Measurements from ENCODE around the gene CDCA5. TPM values are rescaled to one million over a fixed set of nuclear protein-coding genes. Genes with fewer than 3 reads are reported as not detected.

CDCA5 gene, protein sequence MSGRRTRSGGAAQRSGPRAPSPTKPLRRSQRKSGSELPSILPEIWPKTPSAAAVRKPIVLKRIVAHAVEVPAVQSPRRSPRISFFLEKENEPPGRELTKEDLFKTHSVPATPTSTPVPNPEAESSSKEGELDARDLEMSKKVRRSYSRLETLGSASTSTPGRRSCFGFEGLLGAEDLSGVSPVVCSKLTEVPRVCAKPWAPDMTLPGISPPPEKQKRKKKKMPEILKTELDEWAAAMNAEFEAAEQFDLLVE
- total RNA-seq (1 to 10 TPM; 1.2 to 4.2 (median 1.7) TPM), total RNA-seq (0.41 to 52.1 (median 1.1) reads per million in 29 experiments)
- total RNA-seq (2013) = 1.2 TPM

DNA sequence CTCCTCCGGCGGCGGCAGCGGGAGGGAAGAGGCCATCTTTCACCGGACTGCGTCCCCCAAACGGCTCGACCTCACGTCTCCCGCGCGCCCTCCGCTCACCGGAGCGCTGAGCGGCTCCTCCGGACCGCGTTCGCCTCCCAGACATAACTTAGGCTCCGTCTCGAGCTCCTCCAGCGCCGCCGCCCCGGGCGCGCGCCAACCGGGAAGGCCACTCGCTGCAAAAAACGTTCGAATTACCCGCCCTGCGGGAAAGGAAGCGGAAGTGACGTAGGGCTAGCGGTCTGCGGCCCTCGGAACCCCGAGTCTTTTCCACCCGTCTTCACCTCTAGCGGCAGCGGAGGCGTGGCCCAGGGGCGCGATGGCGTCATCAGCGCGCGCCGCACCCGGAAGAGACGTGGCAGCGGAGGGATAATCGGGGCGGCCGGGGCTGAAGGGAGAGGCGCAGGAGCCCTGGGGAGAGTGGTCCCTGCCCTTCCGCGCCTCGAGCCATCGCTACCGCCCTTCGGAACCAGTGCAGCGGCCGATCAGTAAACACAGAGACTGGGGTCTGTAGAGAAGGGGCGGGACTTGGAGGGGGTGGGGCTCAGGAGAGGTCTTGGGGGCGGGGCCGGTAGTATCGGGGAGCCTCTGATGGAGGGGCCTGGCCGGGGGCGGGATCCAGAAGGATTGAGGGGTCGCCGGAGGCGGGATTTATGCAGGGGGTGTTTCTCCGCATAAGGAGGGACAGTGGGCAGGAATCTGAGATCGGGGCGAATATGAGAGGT is at the start of gene CDCA5, which contains the start of gene ZFPL1:
Gene CDCA5, minus strand, starts transcription at position 207 of the 764 bp plus-strand sequence. Its CDS starts 62 bp downstream, at position 145.
Gene ZFPL1, plus strand, starts transcription at position 389 of the 764 bp plus-strand sequence. CDS start 477 bp downstream, outside the sequence.
- peak within 1 kb of the TSS; percentile 88 to 93 (median 89) for H3K4me3 Mint-ChIP-seq
- peaks cover 13% of the 10 kb centered on the region for H3K36me3 Mint-ChIP-seq
- CTCF ChIA-PET = interaction anchor here in 1 of 2 donors (0.6 to 1.6 kb wide), 2 partner anchors 38 to 60 kb away, joined by 3 to 6 read pairs; partner anchors contain the start of genes FAU and MRPL49
- Histone ChIP-seq H3K9me3 (no peaks in the 10 kb centered on the region), H3K36me3 (ENCODE audit: control insufficient read depth in 2 of 2, extremely low read depth in 1 of 2, insufficient read depth in 1 of 2, low read length in 1 of 2) (peaks cover 15 to 35% of the 10 kb centered on the region in 2 donors), H3K4me1 (ENCODE audit: control insufficient read depth in 1 of 2, extremely low read depth in 1 of 2, insufficient read depth in 2 of 2, low read length in 2 of 2) (peaks cover 11 to 22% of the 10 kb centered on the region in 2 experiments), H3K27ac (ENCODE audit: low read length) (peak within 1 kb of the TSS; percentile 92), H3K27me3 (replicated peaks in 1 of 2; ENCODE audit: control insufficient read depth in 2 of 2, extremely low read depth in 1 of 2, insufficient read depth in 2 of 2, low read length in 1 of 2) (no peaks in the 10 kb centered on the region), H3K4me3 (ENCODE audit: control insufficient read depth in 1 of 2, extremely low read depth in 1 of 2, low read length in 1 of 2) (peak within 1 kb of the TSS; percentile 83 to 89)
- H3K27me3 Mint-ChIP-seq = no peaks in the 10 kb centered on the region
- WGBS (ENCODE audit: insufficient coverage) = under 1% methylated on average over 71 of the region's 79 CpGs
- no peaks in the 10 kb centered on the region for H3K9me3 Mint-ChIP-seq
- DNase-seq (peak; percentile 91 to 98 (median 95)), ATAC-seq (replicated peaks in 1 of 4) (peak; percentile 87 to 92 (median 91))
- H3K27ac Mint-ChIP-seq = peak within 1 kb of the TSS; percentile 96
- POLR2A ChIA-PET = interaction anchor here in 1 of 2 donors (0.6 kb wide), 1 partner anchor 573 kb away, joined by 3 read pairs; no protein-coding TSS in a partner anchor
- H3K4me1 Mint-ChIP-seq = peaks cover 26 to 34% (median 30%) of the 10 kb centered on the region in 3 donors

DNA sequence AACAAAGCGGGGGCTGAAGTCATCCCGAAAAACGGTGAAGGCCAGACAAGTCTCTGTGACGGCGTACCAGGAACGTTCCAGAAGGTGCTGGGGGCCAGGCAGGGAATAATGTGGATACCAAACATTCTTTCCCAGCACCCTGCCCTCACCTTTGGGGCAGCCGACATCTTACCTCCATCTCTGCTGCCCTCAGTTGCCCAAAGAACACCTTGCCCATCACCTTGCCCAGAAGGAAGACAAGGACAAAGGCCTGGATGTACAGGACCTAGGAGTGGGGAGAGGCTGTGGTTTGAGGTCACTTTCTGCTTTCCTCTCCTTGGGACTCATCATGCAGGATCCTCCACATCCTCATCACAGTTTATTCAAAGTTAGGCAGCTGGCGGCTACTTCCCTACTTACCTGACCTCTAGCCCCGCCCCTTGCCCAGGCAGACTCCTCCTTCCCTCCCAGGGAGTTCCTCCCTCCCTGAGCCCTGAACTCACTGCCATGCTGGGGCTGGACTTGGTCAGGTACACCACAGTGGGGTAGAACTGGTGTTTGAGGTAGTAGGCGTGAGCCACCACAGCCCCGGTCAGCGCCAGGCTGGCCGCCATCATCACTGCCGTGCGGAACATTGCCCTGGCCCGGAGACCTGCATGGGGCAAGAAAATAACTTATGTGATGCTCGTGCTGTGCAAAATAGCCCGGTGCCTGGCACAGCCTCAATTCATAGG is 49.3 kb upstream of the CDCA5 start:
- peaks cover 24 to 40% of the 10 kb centered on the region in 2 experiments for H3K4me1 ChIP-seq (ENCODE audit: control insufficient read depth in 1 of 2, extremely low read depth in 1 of 2, insufficient read depth in 2 of 2, low read length in 2 of 2)
- H3K4me3 Mint-ChIP-seq = peak overlapping the region; percentile 98 to 99 (median 99)
- no peak for ATAC-seq (replicated peaks in 1 of 4)
- H3K4me1 Mint-ChIP-seq = peaks cover 40 to 53% (median 41%) of the 10 kb centered on the region in 3 donors
- 10% methylated on average over 6 of the region's 18 CpGs for WGBS (ENCODE audit: insufficient coverage)
- H3K27me3 Mint-ChIP-seq = no peaks in the 10 kb centered on the region
- ChIA-PET CTCF (no interaction called here), POLR2A (interaction anchor here (0.6 to 2.4 kb wide), 3 partner anchors 10 to 16 kb away, joined by 5 to 12 read pairs (median 8); partner anchors contain the start of genes FAU (in 1 of the 2), MRPL49 (in 1 of the 2) and ZNHIT2 (in 1 of the 2))
- peaks cover 22 to 45% of the 10 kb centered on the region in 2 donors for H3K36me3 ChIP-seq (ENCODE audit: control insufficient read depth in 2 of 2, extremely low read depth in 1 of 2, insufficient read depth in 1 of 2, low read length in 1 of 2)
- H3K9me3 ChIP-seq = no peaks in the 10 kb centered on the region
- peak overlapping the region; percentile 80 to 94 for H3K4me3 ChIP-seq (ENCODE audit: control insufficient read depth in 1 of 2, extremely low read depth in 1 of 2, low read length in 1 of 2)
- H3K27me3 ChIP-seq (replicated peaks in 1 of 2; ENCODE audit: control insufficient read depth in 2 of 2, extremely low read depth in 1 of 2, insufficient read depth in 2 of 2, low read length in 1 of 2) = no peaks in the 10 kb centered on the region
- peak in 10 of 35 experiments; percentile 25 to 52 (median 40) for DNase-seq
- peak overlapping the region; percentile 97 to 100 for H3K27ac Mint-ChIP-seq
- no peaks in the 10 kb centered on the region for H3K9me3 Mint-ChIP-seq
- peak overlapping the region; percentile 96 for H3K27ac ChIP-seq (ENCODE audit: low read length)
- peaks cover 9% of the 10 kb centered on the region for H3K36me3 Mint-ChIP-seq

DNA sequence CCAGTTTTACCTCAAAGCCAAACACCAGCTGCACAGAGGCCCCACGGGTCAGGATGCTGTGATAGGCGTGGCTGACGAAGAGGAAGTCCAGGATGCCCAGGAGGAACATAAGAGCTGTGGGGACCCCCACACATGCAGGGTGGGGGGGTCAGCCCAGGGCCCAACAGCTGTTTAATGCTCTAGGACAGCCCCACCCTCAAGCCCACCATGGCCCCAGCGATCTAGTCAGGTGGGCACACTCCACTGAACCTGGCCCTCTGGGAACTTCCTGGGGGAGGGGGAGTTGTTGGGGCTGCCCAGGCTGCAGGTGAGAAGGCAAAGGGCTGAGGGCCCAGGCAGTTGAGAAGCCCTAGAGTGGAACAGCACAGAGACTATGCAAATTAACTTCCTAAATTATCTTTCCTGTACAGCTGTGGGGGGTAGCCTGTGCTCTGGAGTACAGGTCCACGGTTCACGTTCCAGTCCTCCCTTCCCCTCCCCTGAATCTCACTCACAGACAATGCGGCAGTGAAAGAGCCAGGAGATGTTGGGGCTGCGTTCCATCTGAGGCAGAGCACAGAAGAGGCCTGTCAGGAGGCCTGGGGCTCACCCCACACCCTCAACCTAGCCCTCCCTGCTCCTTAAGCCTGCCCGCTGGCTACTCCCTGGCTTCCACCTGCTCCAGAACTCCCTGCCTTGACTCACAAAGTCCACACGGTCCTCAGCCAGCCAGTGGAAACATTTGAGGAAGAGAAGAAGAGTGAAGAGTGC is 48.6 kb upstream of the CDCA5 start:
- ChIA-PET CTCF (interaction anchor here in 1 of 2 donors (0.5 kb wide), 1 partner anchor 673 kb away, joined by 7 read pairs; no protein-coding TSS in a partner anchor), POLR2A (no interaction called here)
- no peak overlapping the region for H3K4me3 ChIP-seq (ENCODE audit: control insufficient read depth in 1 of 2, extremely low read depth in 1 of 2, low read length in 1 of 2)
- peak overlapping the region; percentile 98 to 99 (median 99) for H3K4me3 Mint-ChIP-seq
- peak overlapping the region; percentile 97 to 100 for H3K27ac Mint-ChIP-seq
- ATAC-seq (replicated peaks in 1 of 4) (no peak), DNase-seq (peak in 1 of 35 experiments; percentile 5)
- peaks cover 24 to 40% of the 10 kb centered on the region in 2 experiments for H3K4me1 ChIP-seq (ENCODE audit: control insufficient read depth in 1 of 2, extremely low read depth in 1 of 2, insufficient read depth in 2 of 2, low read length in 2 of 2)
- H3K36me3 ChIP-seq (ENCODE audit: control insufficient read depth in 2 of 2, extremely low read depth in 1 of 2, insufficient read depth in 1 of 2, low read length in 1 of 2) = peaks cover 22 to 53% of the 10 kb centered on the region in 2 donors
- peaks cover 9% of the 10 kb centered on the region for H3K36me3 Mint-ChIP-seq
- H3K4me1 Mint-ChIP-seq = peaks cover 37 to 50% (median 38%) of the 10 kb centered on the region in 3 donors
- H3K9me3 ChIP-seq = no peaks in the 10 kb centered on the region
- H3K27ac ChIP-seq (ENCODE audit: low read length) = no peak overlapping the region
- no peaks in the 10 kb centered on the region for H3K27me3 ChIP-seq (replicated peaks in 1 of 2; ENCODE audit: control insufficient read depth in 2 of 2, extremely low read depth in 1 of 2, insufficient read depth in 2 of 2, low read length in 1 of 2)
- H3K27me3 Mint-ChIP-seq = no peaks in the 10 kb centered on the region
- no peaks in the 10 kb centered on the region for H3K9me3 Mint-ChIP-seq
- WGBS (ENCODE audit: insufficient coverage) = 72% methylated on average over 5 of the region's 10 CpGs

DNA sequence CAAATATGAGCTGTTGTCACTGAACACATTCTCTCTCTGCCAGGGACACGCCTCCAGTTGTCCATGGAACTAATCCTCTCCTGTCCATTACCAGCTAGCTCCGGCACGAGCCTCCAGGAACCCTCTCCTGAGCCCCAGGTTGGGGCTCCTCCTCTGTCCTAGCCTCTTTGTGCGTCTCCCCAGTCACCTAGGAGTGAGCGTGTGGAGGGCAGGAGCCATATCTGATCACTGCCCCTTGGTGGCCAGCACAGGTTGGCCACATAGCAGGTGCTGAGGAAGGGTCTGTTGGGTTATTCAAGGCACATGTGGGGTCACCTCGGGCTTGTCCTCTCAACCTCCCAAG is 48.0 kb upstream of the CDCA5 start:
- Histone ChIP-seq H3K9me3 (no peaks in the 10 kb centered on the region), H3K4me1 (ENCODE audit: control insufficient read depth in 1 of 2, extremely low read depth in 1 of 2, insufficient read depth in 2 of 2, low read length in 2 of 2) (peaks cover 24 to 39% of the 10 kb centered on the region in 2 experiments), H3K27me3 (replicated peaks in 1 of 2; ENCODE audit: control insufficient read depth in 2 of 2, extremely low read depth in 1 of 2, insufficient read depth in 2 of 2, low read length in 1 of 2) (no peaks in the 10 kb centered on the region), H3K36me3 (ENCODE audit: control insufficient read depth in 2 of 2, extremely low read depth in 1 of 2, insufficient read depth in 1 of 2, low read length in 1 of 2) (peaks cover 26 to 58% of the 10 kb centered on the region in 2 donors), H3K4me3 (ENCODE audit: control insufficient read depth in 1 of 2, extremely low read depth in 1 of 2, low read length in 1 of 2) (no peak overlapping the region), H3K27ac (ENCODE audit: low read length) (no peak overlapping the region)
- Mint-ChIP-seq H3K4me3 (peak overlapping the region in 2 of 3 donors; percentile 34 to 98), H3K36me3 (peaks cover 9% of the 10 kb centered on the region), H3K4me1 (peaks cover 35 to 47% (median 35%) of the 10 kb centered on the region in 3 donors), H3K27ac (peak overlapping the region; percentile 52 to 55), H3K9me3 (no peaks in the 10 kb centered on the region), H3K27me3 (no peaks in the 10 kb centered on the region)
- WGBS (ENCODE audit: insufficient coverage) = 100% methylated on average over 4 of the region's 6 CpGs
- no peak for DNase-seq
- CTCF ChIA-PET = interaction anchor here in 1 of 2 donors (0.5 kb wide), 1 partner anchor 674 kb away, joined by 7 read pairs; no protein-coding TSS in a partner anchor
- ATAC-seq (replicated peaks in 1 of 4) = no peak
- POLR2A ChIA-PET = interaction anchor here in 1 of 2 donors (0.6 kb wide), 1 partner anchor 171 kb away, joined by 5 read pairs; no protein-coding TSS in a partner anchor

DNA sequence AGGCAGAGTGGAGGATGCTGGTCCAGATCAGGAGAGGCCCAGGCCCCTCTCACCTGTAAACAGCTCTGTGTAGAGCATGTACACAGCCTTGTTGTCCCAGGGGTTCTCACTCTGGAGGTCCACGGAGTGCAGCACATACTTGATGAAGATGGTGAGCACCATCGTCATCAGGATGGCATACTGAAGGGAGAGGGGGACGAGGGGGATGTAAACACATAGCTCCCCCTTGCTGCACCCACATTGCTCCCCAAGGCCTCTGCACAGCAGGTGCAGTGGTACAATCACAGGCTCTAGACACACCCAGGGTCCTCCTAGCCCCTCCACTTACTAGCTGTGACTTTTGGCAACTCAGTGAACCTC is 47.6 kb upstream of the CDCA5 start:
- Mint-ChIP-seq H3K4me3 (no peak overlapping the region), H3K9me3 (no peaks in the 10 kb centered on the region), H3K27ac (no peak overlapping the region), H3K4me1 (peaks cover 31 to 42% (median 33%) of the 10 kb centered on the region in 3 donors), H3K36me3 (peaks cover 10% of the 10 kb centered on the region), H3K27me3 (no peaks in the 10 kb centered on the region)
- H3K4me1 ChIP-seq (ENCODE audit: control insufficient read depth in 1 of 2, extremely low read depth in 1 of 2, insufficient read depth in 2 of 2, low read length in 2 of 2) = peaks cover 21 to 35% of the 10 kb centered on the region in 2 experiments
- H3K36me3 ChIP-seq (ENCODE audit: control insufficient read depth in 2 of 2, extremely low read depth in 1 of 2, insufficient read depth in 1 of 2, low read length in 1 of 2) = peaks cover 26 to 63% of the 10 kb centered on the region in 2 donors
- ChIA-PET CTCF (interaction anchor here in 1 of 2 donors (0.5 kb wide), 1 partner anchor 674 kb away, joined by 7 read pairs; no protein-coding TSS in a partner anchor), POLR2A (interaction anchor here in 1 of 2 donors (0.6 to 0.7 kb wide), 2 partner anchors 9 to 170 kb away, joined by 5 to 6 read pairs; partner anchors contain the start of genes FAU and MRPL49)
- 100% methylated on average over 1 of the region's 3 CpGs for WGBS (ENCODE audit: insufficient coverage)
- H3K9me3 ChIP-seq = no peaks in the 10 kb centered on the region
- no peak for ATAC-seq (replicated peaks in 1 of 4)
- no peaks in the 10 kb centered on the region for H3K27me3 ChIP-seq (replicated peaks in 1 of 2; ENCODE audit: control insufficient read depth in 2 of 2, extremely low read depth in 1 of 2, insufficient read depth in 2 of 2, low read length in 1 of 2)
- no peak overlapping the region for H3K4me3 ChIP-seq (ENCODE audit: control insufficient read depth in 1 of 2, extremely low read depth in 1 of 2, low read length in 1 of 2)
- no peak for DNase-seq
- no peak overlapping the region for H3K27ac ChIP-seq (ENCODE audit: low read length)
